Fibroblast of peridontal ligament (primary cell): ENCODE data around the gene LARGE1.

Experiments
- DNase-seq: peaks from one replicate; pipeline ENCODE4 v3.0.0-alpha.2; 2010; ENCODE audit errors: extremely low read depth

Gene LARGE1

DNA sequence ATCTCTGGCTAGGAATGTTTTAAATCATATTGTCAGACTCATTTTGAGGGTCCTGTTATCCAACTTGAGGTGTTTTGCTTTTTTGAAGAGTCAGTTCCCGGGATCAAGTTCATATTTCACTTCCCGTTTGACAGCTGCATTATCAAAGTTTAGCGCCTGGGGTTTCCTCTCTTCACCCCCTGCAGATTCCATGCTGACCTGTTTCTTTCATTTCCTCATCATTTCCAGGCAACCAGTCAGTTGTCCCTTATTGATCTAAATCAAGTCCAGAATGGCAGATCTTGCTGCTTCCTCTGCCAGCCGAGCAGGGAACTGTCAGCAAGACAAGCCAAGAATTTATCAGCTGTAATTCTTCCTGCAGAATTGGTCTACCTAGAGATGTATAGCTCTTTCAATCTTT lies 664.5 kb downstream of the LARGE1 start:
- DNase-seq, result no peak

DNA sequence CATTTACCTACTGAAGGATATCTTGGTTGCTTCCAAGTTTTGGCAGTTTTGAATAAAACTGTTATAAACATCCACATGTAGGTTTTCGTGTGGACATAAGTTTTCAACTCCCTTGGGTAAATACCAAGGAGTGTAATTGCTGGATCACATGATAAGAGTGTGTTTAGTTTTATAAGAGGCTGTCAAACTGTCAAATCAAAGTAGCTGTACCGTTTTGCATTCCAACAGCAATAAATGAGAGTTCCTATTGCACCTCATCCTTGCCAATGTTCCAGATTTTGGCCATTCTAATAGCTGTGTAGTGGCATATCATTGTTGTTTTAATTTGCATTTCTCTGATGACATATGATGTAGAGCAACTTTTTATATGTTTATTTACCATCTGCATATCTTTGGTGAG lies 671.3 kb downstream of the LARGE1 start:
- no peak for DNase-seq

DNA sequence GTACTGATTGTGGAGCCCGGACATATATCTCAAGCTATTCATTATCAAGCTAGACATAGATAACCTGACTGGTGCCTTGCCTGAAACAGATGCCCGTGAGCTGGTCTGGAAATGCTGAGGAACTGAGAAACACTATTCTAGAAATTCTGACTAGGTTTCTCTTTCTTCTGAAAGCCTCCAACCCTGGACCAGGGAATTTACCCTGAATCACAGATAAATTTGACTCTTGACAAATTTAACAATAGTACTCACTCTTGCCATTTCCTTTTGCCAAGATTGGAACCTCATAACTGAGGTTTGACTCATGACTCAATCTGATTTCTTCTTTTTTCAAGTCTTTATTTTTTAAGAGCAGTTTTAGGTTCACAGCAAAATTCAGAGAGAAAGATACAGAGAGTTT lies 672.5 kb downstream of the LARGE1 start:
- no peak for DNase-seq

DNA sequence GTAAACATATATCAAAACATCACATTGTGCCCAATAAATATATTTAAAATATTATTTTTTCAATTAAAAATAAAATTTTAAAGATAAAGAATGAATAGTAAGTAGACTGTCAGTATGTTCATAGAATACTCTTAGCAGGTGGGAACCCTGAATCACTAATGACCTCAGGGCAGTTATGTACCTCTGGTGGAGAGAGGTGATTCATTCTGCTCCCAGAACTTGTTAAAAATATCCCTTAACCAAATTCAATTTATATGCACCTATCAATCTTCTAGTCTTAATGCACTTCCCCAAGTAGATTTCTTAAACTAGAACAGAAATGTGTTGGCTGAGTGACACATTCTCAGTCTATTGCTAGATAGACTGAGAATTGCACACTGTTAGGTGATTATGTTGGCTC lies 678.2 kb downstream of the LARGE1 start:
- DNase-seq, result no peak

DNA sequence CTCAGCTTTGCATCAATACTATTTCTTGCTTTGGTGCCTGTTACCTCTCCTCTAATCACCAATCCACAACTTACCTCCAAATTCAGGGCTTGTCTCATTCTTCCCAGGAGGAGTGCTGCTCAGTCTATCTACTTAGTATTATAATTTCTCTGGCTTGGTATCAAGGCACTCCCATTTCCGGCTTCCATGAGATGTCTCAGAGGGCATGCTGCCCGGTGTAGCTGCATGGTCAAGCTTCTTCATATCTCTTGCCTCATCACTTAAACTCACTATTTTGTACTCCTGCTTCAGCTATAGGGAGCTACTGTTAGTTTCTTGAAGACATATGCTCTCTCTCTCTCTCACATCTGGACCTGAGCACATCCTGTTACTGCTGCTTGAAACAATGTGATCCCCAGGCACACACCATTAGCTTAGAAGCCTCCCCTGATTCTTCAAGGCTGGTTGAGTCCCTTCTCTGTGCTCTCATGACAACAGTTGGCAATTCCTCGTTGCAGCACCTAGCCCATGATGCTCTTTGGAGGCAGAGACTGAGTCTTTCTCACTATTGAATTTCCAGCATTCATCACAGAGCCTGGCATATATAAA lies 679.3 kb downstream of the LARGE1 start:
- DNase-seq, result no peak

DNA sequence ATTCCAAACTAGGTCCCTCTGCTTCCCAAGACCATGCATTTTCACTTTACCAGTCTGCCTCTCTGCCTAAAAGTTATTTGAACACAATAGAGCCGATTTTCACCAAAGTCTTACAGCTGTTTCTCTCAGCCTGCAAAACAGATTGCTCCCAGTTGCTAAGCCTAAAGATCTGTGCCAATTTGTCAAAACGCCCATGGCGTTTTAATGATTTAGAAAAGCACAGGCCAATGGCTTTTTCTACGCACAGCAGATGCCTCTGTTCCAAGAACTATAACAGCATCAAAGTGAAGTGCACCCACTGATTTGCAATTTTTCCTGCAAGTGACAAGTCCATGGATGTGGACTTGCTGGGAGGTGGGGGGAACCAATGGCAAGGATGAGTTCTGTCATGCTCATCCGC lies 688.2 kb downstream of the LARGE1 start:
- DNase-seq, result no peak

DNA sequence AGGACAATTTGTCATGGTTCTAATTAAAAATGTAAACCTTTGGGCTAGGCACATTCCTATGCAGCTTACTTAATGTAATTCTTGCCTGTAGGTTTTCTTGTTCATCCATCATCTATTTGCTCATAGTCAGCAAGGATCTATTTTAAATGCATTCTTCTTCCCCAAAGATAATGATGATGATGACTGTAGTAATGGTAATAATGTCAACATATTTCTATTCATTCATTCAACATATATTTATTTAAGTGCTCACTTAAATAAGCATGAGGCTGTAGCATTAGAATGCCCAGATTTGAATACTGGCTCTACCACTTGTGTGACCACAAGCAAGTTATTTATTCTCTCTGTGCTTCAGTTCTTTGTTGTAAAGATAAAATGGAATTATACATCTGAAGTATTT lies 692.5 kb downstream of the LARGE1 start:
- no peak for DNase-seq

DNA sequence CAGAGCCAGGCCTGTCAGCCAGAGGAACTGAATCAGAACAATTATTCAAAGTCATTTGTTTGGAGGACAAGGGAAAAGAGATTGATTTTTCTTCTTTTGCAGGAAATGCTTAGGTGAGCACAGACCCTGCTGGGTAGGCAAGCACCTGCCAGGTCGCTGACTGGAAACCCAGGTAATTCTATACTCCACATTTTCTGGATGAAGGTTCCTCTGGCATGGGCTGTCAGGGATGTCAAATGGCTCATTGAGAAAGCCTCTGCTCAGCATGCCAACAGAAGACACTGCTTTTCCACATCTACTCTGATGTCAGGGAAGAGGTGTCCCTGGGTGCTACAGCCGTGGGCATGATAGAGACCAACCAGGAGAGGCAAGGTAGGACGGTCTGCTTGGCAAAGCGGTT lies 695.4 kb downstream of the LARGE1 start:
- no peak for DNase-seq
